Measurements from ENCODE around the gene ECHDC1. TPM values are rescaled to one million over a fixed set of nuclear protein-coding genes. Genes with fewer than 3 reads are reported as not detected.

ECHDC1 gene
- total RNA-seq, 1 experiment from 2014 or later, result 47.2 TPM

GRCh38 chr6:127247114-127248096 is 96.0 kb downstream of the ECHDC1 start:
- Histone ChIP-seq H4K20me1 (ENCODE audit: insufficient read depth) (no peaks in the 10 kb centered on the region), H3K27ac (ENCODE audit: low read depth, low read length) (no peak overlapping the region), H3K9me2 (ENCODE audit: insufficient read depth) (no peaks in the 10 kb centered on the region), H3K36me3 (ENCODE audit: control insufficient read depth in 1 of 2, insufficient read depth in 2 of 2, low read length in 2 of 2) (no peaks in the 10 kb centered on the region), H3K27me3 (ENCODE audit: insufficient read depth, low read length) (no peaks in the 10 kb centered on the region), H3K4me1 (ENCODE audit: control insufficient read depth in 1 of 2, insufficient read depth in 2 of 2, low read length in 2 of 2) (no peaks in the 10 kb centered on the region), H3K9ac (ENCODE audit: low read length) (no peak overlapping the region), H3K4me2 (ENCODE audit: low read length) (no peak overlapping the region), H3K79me2 (ENCODE audit: insufficient read depth, low read length) (no peaks in the 10 kb centered on the region), H3K4me3 (replicated peaks in 1 of 2; ENCODE audit: low read depth in 1 of 2, low read length in 2 of 2) (no peak overlapping the region), H3K9me3 (ENCODE audit: control insufficient read depth in 1 of 2, insufficient read depth in 1 of 2, low read depth in 1 of 2, low read length in 2 of 2) (no peaks in the 10 kb centered on the region; a peak in 1 of 4 replicates), H2AFZ (ENCODE audit: low read depth, low read length, poor library complexity, severe bottlenecking) (no peak overlapping the region)
- TF ChIP-seq CEBPB (IDR thresholded peaks at IDR 0.05; ENCODE audit: low read depth) (no peak), SIN3A (IDR thresholded peaks at IDR 0.05; ENCODE audit: low read depth) (no peak), ELF1 (IDR thresholded peaks at IDR 0.05; ENCODE audit: borderline replicate concordance, low read depth) (no peak), ZNF274 (IDR thresholded peaks at IDR 0.05; ENCODE audit: low read depth, low read length) (no peak), POLR2AphosphoS5 (IDR thresholded peaks at IDR 0.05; ENCODE audit: low read depth, low read length) (no peak), SRF (IDR thresholded peaks at IDR 0.05; ENCODE audit: low read depth) (no peak), MAX (IDR thresholded peaks at IDR 0.05) (no peak), SP1 (IDR thresholded peaks at IDR 0.05; ENCODE audit: low read depth) (no peak), YY1 (IDR thresholded peaks at IDR 0.05; ENCODE audit: extremely low read depth, insufficient replicate concordance, low read depth, low read length) (no peak), CBX3 (IDR thresholded peaks at IDR 0.05; ENCODE audit: low read depth) (no peak), RAD21 (IDR thresholded peaks at IDR 0.05; ENCODE audit: low read depth) (no peak), EZH2 (IDR thresholded peaks at IDR 0.05) (no peak)
- CTCF ChIA-PET, result no interaction called here
- RAD21 ChIA-PET (ENCODE audit: low non-redundant PET in 1 of 2, low total read pairs in 2 of 2, uncharacterized antibody in 2 of 2, unreplicated experiment in 2 of 2), result no interaction called here
- DNase-seq (ENCODE audit: low read depth, low spot score) (no peak), ATAC-seq (no peak)
- intact Hi-C loops (cut with micrococcal nuclease), result no loop called here
- POLR2A ChIA-PET, result no interaction called here
- BruUV-seq (replicated peaks), result no TSS peak

Measured in HCT116 (cell line).